ENCODE results near the gene DNLZ.

The DNLZ gene

GRCh38 chr9:136398286-136398685, 34.7 kb upstream of the DNLZ start:
- H4K20me1 ChIP-seq (ENCODE audit: insufficient read depth, low read length): peaks cover 13% of the 10 kb centered on the region

GRCh38 chr9:136397643-136398042, 34.1 kb upstream of the DNLZ start:
- H3K27me3 ChIP-seq (ENCODE audit: low read depth, low read length): no peaks in the 10 kb centered on the region
- peaks cover 59% of the 10 kb centered on the region for H3K36me3 ChIP-seq (replicated peaks; ENCODE audit: low read depth, low read length)
- H3K4me2 ChIP-seq (ENCODE audit: low read length): no peak overlapping the region
- no peak for TF ChIP-seq EZH2phosphoT487 (IDR thresholded peaks at IDR 0.05; ENCODE audit: low read depth)
- TF ChIP-seq CTCF (IDR thresholded peaks at IDR 0.05; ENCODE audit: low read depth, low read length): no peak
- H3K4me3 ChIP-seq (ENCODE audit: low read length): no peak overlapping the region
- no peak overlapping the region for H3K9ac ChIP-seq (ENCODE audit: low read length)
- H3K27ac ChIP-seq (ENCODE audit: low read length): no peak overlapping the region
- H4K20me1 ChIP-seq (ENCODE audit: insufficient read depth, low read length): peaks cover 13% of the 10 kb centered on the region
- no peaks in the 10 kb centered on the region for H3K9me3 ChIP-seq (ENCODE audit: insufficient read depth, low read length)
- no peak overlapping the region for H2AFZ ChIP-seq (ENCODE audit: low read depth, low read length)
- peaks cover 49% of the 10 kb centered on the region for H3K79me2 ChIP-seq (ENCODE audit: low read length)
- peaks cover 16% of the 10 kb centered on the region for H3K4me1 ChIP-seq (ENCODE audit: low read length)

More at GRCh38 chr9:136398286-136398685, 34.7 kb upstream of the DNLZ start:
- Histone ChIP-seq H3K9ac (ENCODE audit: low read length) (peak overlapping the region; percentile 86; the same call in 1 of the 2 replicates), H3K27ac (ENCODE audit: low read length) (peak overlapping the region; percentile 61; the same call in 1 of the 2 replicates), H3K4me3 (ENCODE audit: low read length) (peak overlapping the region; percentile 92), H3K27me3 (ENCODE audit: low read depth, low read length) (no peaks in the 10 kb centered on the region), H3K4me1 (ENCODE audit: low read length) (peaks cover 19% of the 10 kb centered on the region), H3K79me2 (ENCODE audit: low read length) (peaks cover 50% of the 10 kb centered on the region), H2AFZ (ENCODE audit: low read depth, low read length) (no peak overlapping the region), H3K9me3 (ENCODE audit: insufficient read depth, low read length) (no peaks in the 10 kb centered on the region), H3K36me3 (replicated peaks; ENCODE audit: low read depth, low read length) (peaks cover 57% of the 10 kb centered on the region), H3K4me2 (ENCODE audit: low read length) (peak overlapping the region; percentile 94)
- TF ChIP-seq EZH2phosphoT487 (IDR thresholded peaks at IDR 0.05; ENCODE audit: low read depth) (no peak), CTCF (IDR thresholded peaks at IDR 0.05; ENCODE audit: low read depth, low read length) (no peak)

- Histone ChIP-seq H3K4me3 (ENCODE audit: low read length) (no peak overlapping the region), H4K20me1 (ENCODE audit: insufficient read depth, low read length) (peaks cover 13% of the 10 kb centered on the region), H3K27ac (ENCODE audit: low read length) (no peak overlapping the region), H3K9me3 (ENCODE audit: insufficient read depth, low read length) (no peaks in the 10 kb centered on the region), H3K4me2 (ENCODE audit: low read length) (no peak overlapping the region), H3K9ac (ENCODE audit: low read length) (no peak overlapping the region), H3K79me2 (ENCODE audit: low read length) (peaks cover 55% of the 10 kb centered on the region), H2AFZ (ENCODE audit: low read depth, low read length) (no peak overlapping the region), H3K27me3 (ENCODE audit: low read depth, low read length) (no peaks in the 10 kb centered on the region), H3K4me1 (ENCODE audit: low read length) (peaks cover 16% of the 10 kb centered on the region), H3K36me3 (replicated peaks; ENCODE audit: low read depth, low read length) (peaks cover 61% of the 10 kb centered on the region)
- TF ChIP-seq EZH2phosphoT487 (IDR thresholded peaks at IDR 0.05; ENCODE audit: low read depth) (no peak), CTCF (IDR thresholded peaks at IDR 0.05; ENCODE audit: low read depth, low read length) (no peak)
These were observed 32.6 kb upstream of the DNLZ start for GRCh38 chr9:136396219-136396515.

- Histone ChIP-seq H3K4me2 (ENCODE audit: low read length) (no peak overlapping the region), H3K4me1 (ENCODE audit: low read length) (peaks cover 13% of the 10 kb centered on the region), H3K27ac (ENCODE audit: low read length) (no peak overlapping the region), H2AFZ (ENCODE audit: low read depth, low read length) (no peak overlapping the region), H3K79me2 (ENCODE audit: low read length) (peaks cover 55% of the 10 kb centered on the region), H3K9ac (ENCODE audit: low read length) (no peak overlapping the region), H4K20me1 (ENCODE audit: insufficient read depth, low read length) (peaks cover 13% of the 10 kb centered on the region), H3K4me3 (ENCODE audit: low read length) (no peak overlapping the region), H3K27me3 (ENCODE audit: low read depth, low read length) (no peaks in the 10 kb centered on the region), H3K9me3 (ENCODE audit: insufficient read depth, low read length) (no peaks in the 10 kb centered on the region), H3K36me3 (replicated peaks; ENCODE audit: low read depth, low read length) (peaks cover 63% of the 10 kb centered on the region)
- TF ChIP-seq CTCF (IDR thresholded peaks at IDR 0.05; ENCODE audit: low read depth, low read length) (no peak), EZH2phosphoT487 (IDR thresholded peaks at IDR 0.05; ENCODE audit: low read depth) (no peak)
These were observed 32.0 kb upstream of the DNLZ start for GRCh38 chr9:136395345-136396218.

Measured in OCI-LY3 (cell line).